GM18951 (cell line): ENCODE results near the gene NMNAT1.

Experiments
- POLR2A ChIP-seq: IDR thresholded peaks from 4 replicates; pipeline ENCODE4 v1.6.1; 2011; ENCODE audit warnings: mild to moderate bottlenecking; ENCODE audit not compliant: insufficient read length, insufficient read depth; ENCODE audit errors: extremely low read depth
- in situ Hi-C: fragments of 300-500 bp; cut with MboI; formaldehyde crosslinking; loops from one replicate; pipeline ENCODE4 v1.12.0; 2022; ENCODE audit warnings: low sequenced_read_pairs, mixed read lengths, inconsistent platforms; ENCODE audit not compliant: unreplicated experiment

The NMNAT1 gene

DNA sequence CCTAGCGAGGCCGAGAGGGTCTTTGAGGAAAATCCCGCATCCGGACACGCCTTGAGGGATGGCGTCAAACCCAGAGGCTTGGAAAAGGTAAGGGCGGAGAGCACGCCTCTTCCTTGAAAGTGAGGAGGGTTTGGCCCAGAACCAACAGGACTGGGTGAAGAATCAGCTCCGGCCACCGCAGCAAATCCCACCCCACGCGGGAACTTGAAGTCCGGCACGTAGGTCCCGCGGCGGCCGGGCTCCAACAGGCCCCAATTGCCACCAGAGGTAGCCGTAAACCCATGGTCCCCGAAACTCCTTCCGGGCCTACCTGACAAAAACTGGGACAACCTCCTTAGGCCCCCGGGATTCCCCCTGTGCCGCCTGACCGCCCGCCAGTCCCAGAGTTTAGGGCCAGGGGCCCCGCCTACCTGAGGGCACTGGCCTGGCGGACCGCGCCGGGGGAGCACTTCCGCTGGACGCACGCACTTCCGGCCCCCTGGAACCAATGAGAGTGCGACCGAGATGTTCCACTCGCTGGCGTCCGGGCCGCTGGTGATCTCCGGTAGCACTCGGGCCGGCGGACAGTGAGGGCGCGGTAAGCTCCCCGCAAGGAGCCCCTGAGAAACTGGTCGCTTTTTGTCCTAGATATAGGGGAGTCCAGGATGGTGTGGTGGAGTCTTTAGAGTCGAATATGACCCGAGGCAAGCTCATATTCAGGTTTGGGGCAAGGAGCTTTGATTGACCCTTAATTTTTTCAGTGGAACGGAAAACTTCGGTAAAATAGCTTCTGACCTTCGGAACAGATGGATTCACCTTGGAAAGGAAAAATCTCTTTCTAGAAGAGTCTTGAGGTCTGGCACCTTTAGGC lies at the start of gene NMNAT1, which contains the start of gene LZIC:
Gene NMNAT1, plus strand, starts transcription at position 537 of the 850 bp plus-strand sequence. CDS start 28,599 bp downstream, outside the sequence.
Gene LZIC, minus strand, starts transcription at position 453 of the 850 bp plus-strand sequence. CDS start 6,772 bp downstream, outside the sequence.
- TF ChIP-seq POLR2A = peak; percentile 94
- in situ Hi-C loops = loop anchor here (10.0 kb wide), 1 partner anchor 58 kb away; no protein-coding TSS in a partner anchor

DNA sequence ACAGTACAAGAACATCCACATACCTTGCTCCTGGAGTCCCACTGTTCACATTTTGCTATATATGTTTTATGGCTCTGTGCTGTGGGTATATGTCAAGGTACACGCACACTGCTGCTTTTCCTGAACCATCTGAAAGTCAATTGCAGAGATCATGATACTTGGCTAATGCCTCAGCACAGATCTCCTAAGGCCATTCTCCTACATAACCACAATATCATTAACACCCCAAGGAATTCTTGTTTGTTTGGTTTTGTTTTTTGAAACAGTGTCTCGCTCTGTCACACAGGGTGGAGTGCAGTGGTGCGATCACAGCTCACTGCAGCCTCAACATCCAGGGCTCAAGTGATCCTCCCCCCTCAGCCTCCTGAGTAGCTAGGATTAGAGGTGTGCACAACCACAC lies 49.2 kb upstream of the NMNAT1 start:
- in situ Hi-C loops = no loop called here
- no peak for TF ChIP-seq POLR2A

DNA sequence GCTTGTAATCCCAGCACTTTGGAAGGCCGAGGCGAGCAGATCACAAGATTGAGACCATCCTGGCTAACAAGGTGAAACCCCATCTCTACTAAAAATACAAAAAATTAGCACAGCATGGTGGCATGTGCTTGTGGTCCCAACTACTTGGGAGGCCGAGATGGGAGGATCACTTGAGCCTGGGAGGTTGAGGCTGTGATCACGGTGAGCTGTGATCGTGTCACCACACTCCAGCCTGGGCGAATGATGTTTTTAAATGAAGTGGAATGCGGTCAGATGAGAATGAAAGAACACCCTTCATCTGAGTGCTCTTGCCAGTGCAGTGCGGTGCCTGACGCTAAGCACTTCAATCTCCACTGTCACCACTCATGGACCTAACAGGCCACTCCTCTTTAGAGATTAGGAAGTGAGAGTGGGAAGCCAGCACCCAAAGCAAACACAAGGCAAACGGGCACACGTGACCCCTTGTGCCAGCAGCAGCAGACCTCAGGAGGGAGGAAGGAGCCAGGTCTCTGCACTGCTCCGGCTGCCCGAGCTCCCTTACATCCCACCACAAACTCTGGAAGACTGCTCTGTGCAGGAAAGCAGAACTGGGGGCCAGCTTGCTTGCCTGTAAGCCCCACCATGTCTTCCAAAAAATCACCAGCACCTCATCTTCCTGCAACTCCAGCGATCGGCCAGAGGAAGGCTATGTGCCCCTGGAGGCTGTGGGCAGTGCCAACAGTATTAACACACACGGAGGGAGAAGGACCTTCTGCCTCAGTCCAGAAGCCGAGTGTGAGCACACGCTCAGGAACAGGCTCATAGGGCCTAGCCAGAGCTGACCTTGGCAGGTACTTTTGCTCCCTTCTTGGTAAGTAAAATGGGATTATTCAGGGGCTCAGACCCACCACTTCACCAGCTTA lies 42.9 kb upstream of the NMNAT1 start:
- in situ Hi-C loops = no loop called here
- TF ChIP-seq POLR2A = no peak

DNA sequence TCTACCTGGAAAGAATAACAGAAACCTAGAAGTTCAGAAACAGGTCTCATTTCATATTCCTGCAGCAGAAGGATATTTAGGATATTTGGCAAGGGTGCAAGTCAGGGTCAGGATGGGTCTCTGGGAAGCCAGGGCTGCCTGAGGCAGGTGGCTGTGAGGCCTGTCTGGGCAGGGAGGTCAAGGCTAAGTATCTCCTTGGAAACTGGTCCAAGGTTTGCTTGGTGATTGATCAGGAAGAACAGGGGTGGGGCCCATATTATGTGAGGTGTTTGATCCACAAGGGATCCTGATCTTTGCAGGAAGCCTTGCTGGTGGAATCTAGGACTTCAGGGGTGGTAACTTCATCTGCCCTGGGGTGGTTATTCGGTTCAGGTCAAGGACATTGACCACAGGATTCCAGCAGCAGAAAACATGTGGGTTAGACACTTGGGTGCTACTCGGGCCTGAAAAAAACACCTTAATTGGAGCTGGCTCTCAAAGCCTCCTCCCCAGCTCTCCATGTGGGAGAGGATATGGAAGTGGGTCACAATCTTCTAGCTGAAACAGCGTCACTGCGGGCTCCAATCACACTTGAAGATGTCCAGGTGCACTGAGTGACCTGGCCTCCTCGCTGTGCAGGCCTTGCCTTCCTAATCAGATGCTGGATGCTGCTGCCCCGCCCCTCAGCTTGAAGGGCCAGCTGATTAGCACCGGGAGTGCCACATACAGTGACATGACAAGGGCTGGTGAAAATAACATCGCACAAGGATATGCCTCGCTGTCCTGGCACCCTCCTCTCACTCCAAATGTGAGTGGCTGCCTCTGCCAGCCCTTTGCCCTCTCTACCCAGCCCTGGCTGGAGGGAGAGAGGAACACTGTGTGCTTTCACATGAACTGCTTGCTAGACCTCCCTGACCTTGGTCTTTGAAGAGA lies 41.9 kb upstream of the NMNAT1 start:
- in situ Hi-C loops = no loop called here
- no peak for TF ChIP-seq POLR2A

DNA sequence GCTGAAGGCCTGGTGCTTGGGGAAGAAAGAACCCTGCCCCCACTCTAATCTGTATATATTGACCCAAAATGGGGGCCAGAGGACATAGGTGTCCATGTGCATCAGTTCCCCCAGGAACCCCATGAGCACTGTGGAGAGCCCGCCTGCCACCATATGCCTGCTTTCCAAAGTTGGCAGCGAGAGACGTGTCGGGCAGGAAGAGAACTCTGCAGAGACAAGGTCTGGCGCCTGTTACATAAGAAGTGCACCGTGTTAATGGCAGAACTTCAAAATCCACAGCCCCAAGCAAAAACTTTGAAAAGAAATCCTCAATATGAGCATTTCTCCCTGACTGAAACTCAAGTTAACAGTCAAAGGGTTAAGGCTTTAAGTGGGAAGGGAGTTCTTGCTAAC lies 41.2 kb upstream of the NMNAT1 start:
- in situ Hi-C loops = no loop called here
- TF ChIP-seq POLR2A = no peak

DNA sequence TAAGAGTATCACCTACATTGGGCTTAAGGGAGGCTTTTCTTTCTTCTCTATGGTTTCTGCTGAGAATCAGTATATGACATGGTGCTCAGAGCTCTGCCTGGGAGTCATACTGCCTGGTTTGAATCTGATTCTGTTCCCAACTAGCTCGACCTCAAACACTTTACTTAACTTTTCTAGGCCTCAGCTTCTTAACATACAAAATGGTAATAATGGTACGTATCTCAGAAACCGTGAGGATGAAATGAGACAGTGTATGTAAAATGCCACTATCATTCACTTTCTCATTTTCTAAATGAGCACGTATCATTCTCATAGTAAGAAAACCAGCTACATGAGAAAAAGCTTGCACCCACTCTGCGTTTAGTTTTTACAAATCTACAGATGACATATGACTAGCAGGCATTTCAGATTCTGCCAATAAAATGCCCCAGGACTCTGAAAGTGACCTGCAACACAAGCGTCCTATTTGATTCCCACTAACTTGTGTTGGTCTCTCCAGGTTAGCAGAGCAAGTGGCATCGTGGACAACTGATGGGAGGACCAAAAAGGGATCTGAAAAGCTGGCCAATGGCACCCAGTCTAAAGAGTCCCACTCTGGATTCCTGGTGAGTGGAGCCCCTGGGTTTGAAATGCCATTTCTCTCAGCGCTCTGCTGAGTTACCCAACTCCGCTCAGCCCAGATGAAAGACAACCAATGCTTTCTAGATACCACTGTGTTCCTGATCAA lies 39.3 kb upstream of the NMNAT1 start:
- TF ChIP-seq POLR2A = no peak
- in situ Hi-C loops = no loop called here

DNA sequence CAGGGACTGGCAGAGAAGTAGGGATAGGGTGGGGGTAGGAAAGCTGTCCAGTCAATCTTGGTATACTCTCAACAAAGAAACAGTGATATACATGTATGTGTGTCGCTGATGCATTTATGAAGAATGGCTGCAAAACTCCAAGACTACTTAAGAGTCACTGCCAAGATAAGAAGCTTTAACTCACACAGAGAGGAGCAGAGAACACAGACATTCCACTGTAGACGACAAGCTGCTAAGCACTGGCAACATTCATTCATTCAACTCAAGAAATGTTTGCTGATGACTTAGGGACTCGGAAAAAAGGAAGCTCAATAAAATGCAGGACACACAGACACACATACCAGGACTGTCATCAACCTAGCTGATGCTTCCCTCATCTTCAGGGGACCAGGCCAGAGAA lies 38.7 kb upstream of the NMNAT1 start:
- in situ Hi-C loops = no loop called here
- no peak for TF ChIP-seq POLR2A

DNA sequence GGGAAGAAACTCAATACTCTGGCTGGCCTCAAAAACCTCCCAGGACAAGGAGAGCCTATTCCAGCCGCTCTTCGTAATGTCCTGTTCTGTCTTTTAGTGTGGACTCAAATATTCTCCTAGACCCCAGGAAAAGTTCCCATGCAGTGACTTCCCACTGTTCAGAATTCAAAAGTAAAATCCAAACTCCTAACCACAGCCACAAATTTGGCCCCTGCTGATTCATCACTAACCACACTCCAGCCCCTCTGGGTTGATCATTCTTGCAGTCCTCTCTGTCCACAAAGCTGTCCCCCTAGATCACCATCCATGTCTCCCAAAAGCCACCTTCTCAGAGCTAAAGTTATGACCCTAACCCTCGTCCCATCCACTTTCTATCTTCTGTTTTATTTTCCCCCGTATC lies 38.3 kb upstream of the NMNAT1 start:
- in situ Hi-C loops = no loop called here
- TF ChIP-seq POLR2A = no peak

DNA sequence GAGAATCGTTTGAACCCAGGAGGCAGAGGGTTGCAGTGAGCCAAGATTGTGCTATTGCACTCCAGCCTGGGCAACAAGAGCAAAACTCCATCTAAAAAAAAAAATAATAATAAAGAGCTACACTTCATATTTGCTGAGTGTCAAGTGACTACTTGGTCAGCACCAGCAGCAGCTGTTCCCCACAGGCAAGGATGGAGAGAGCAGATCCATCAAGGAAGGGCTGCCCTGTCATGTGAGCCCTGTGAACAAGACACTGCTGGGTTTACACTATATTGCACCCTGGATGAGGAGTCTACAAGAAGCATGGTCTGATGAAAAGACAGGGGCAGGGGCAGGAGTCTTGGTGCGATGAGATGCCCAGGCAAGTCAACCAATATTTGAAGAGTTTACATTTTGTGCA lies 36.8 kb upstream of the NMNAT1 start:
- in situ Hi-C loops = no loop called here
- TF ChIP-seq POLR2A = no peak

DNA sequence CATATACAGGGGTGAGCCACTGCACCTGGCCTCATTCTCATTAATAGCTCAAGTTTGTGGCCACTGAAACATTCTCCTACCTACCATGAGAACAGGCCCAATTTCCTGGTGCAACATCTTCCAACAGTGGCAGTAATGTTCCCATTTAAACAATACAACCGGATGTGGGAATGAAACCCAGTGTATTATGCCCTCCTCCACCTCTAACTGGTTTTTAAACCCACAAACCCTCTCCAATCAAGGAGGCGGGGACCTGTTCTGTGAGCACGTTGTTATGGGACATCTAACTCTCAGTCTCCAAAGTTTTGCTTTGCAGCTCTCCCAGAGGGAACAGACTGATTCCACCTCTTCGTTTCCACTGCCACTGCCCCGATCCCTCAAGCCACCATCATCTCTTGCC lies 35.8 kb upstream of the NMNAT1 start:
- TF ChIP-seq POLR2A = no peak
- in situ Hi-C loops = no loop called here

DNA sequence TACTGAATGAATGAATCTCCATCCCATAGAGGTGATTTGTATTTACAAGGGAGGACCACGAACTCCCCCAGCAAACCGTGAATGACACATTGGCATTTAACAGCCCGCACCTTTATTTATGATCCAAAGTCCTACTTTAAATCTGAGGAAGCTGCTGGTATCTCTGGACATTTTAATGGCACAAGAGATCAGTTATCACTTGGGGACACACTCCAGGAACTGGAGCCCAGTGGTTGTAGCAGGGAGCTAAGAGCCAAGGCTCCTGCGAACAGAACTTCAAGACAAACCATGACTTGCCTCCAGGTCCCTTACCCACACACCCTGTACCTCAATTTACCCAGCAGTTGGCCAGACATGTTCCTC lies 34.4 kb upstream of the NMNAT1 start:
- no peak for TF ChIP-seq POLR2A
- in situ Hi-C loops = no loop called here
